LNCaP clone FGC (cell line): Measurements from ENCODE around the gene POLR2H.

ENCODE experiments used
- DNase-seq: peaks from one replicate; pipeline ENCODE4 v3.0.0-alpha.2; 2011; ENCODE audit warnings: low read depth
- H3K4me3 ChIP-seq: 2 replicates; pipeline ENCODE4 v1.5.1; 2011; ENCODE audit warnings: mild to moderate bottlenecking, low read depth, low read length, control low read depth
- CTCF ChIP-seq: IDR thresholded peaks from 2 replicates; pipeline ENCODE4 v1.5.1; 2012; ENCODE audit warnings: mild to moderate bottlenecking; ENCODE audit not compliant: control insufficient read depth, insufficient read depth; ENCODE audit errors: extremely low read depth

POLR2H gene

GRCh38 chr3:184361932-184362667, 590 bp downstream of the POLR2H start:
- peak; percentile 41 for DNase-seq
- H3K4me3 ChIP-seq, result peak overlapping the region; percentile 96
- TF ChIP-seq CTCF, result no peak

GRCh38 chr3:184362668-184363546, 1.4 kb downstream of the POLR2H start:
- H3K4me3 ChIP-seq, result peak overlapping the region; percentile 96
- peak; percentile 98 for DNase-seq
- TF ChIP-seq CTCF, result peak; percentile 72

- DNase-seq, result no peak
- H3K4me3 ChIP-seq, result no peak overlapping the region
- TF ChIP-seq CTCF, result no peak
Observed at GRCh38 chr3:184366619-184367289, 5.2 kb downstream of the POLR2H start.

- H3K4me3 ChIP-seq, result no peak overlapping the region
- no peak for TF ChIP-seq CTCF
Observed at GRCh38 chr3:184368116-184368515, 6.6 kb downstream of the POLR2H start.

GRCh38 chr3:184368586-184369183, 7.2 kb downstream of the POLR2H start:
- H3K4me3 ChIP-seq, result no peak overlapping the region
- no peak for DNase-seq
- TF ChIP-seq CTCF, result no peak

More at GRCh38 chr3:184368116-184368515, 6.6 kb downstream of the POLR2H start:
- DNase-seq, result no peak

- DNase-seq, result peak; percentile 94
- no peak overlapping the region for H3K4me3 ChIP-seq
- TF ChIP-seq CTCF, result peak; percentile 99
Observed at GRCh38 chr3:184371570-184372018, 10.1 kb downstream of the POLR2H start.
